Posterior cingulate gyrus (tissue), 11 donors: ENCODE data around the gene H2AZ2.

Experiments
- DNase-seq, 10 donors: peaks; one replicate each; pipeline versions ENCODE4 v3.0.0 to v3.0.0-alpha.2; 2020 to 2021; ENCODE audit warnings: mixed read lengths in 3 of 10
- intact Hi-C: fragments of 100-400 bp; cut with DNase I; formaldehyde crosslinking; loops from one replicate; pipeline ENCODE4 v1.15.1; 2023

The H2AZ2 gene

GRCh38 chr7:44847920-44848634 lies at the start of gene H2AZ2:
Gene H2AZ2, minus strand, starts transcription at chr7:44848087. Its CDS starts 116 bp downstream, at chr7:44847971.
- intact Hi-C loops = loop anchor here (2.0 to 5.0 kb wide), 4 partner anchors 51 to 261 kb away; partner anchors contain the start of genes OGDH, PPIA and ZMIZ2
- peak; percentile 99 to 100 (median 100) for DNase-seq

GRCh38 chr7:44897309-44897708 lies 49.4 kb upstream of the H2AZ2 start:
- intact Hi-C loops = no loop called here
- DNase-seq = no peak

- intact Hi-C loops = no loop called here
- peak in 5 of 10 donors; percentile 20 to 93 (median 42) for DNase-seq
These were observed 47.1 kb upstream of the H2AZ2 start for GRCh38 chr7:44894888-44895580.

- intact Hi-C loops = no loop called here
- peak in 1 of 10 donors; percentile 56 for DNase-seq
These were observed 45.9 kb upstream of the H2AZ2 start for GRCh38 chr7:44893710-44894234.

- intact Hi-C loops = no loop called here
- DNase-seq = peak in 1 of 10 donors; percentile 63
These were observed 43.9 kb upstream of the H2AZ2 start for GRCh38 chr7:44891791-44892190.

GRCh38 chr7:44891372-44891771 lies 43.5 kb upstream of the H2AZ2 start:
- no peak for DNase-seq
- intact Hi-C loops = no loop called here

GRCh38 chr7:44889086-44889781 lies 41.3 kb upstream of the H2AZ2 start:
- DNase-seq = no peak

GRCh38 chr7:44887293-44887692 lies 39.4 kb upstream of the H2AZ2 start:
- intact Hi-C loops = loop anchor here (5.0 to 10.0 kb wide), 4 partner anchors 35 to 225 kb away; partner anchors contain the start of gene TBRG4
- DNase-seq = no peak

More at GRCh38 chr7:44889086-44889781, 41.3 kb upstream of the H2AZ2 start:
- intact Hi-C loops = loop anchor here (5.0 to 10.0 kb wide), 4 partner anchors 33 to 223 kb away; partner anchors contain the start of gene TBRG4

- peak; percentile 90 to 99 (median 93) for DNase-seq
- intact Hi-C loops = loop anchor here (5.0 to 10.0 kb wide), 4 partner anchors 37 to 227 kb away; partner anchors contain the start of gene TBRG4
These were observed 37.8 kb upstream of the H2AZ2 start, which contains the start of gene PURB for GRCh38 chr7:44885394-44886317. Gene PURB, minus strand, starts transcription at chr7:44885530. Its CDS starts 182 bp downstream, at chr7:44885348.

- DNase-seq = peak in 9 of 10 donors; percentile 12 to 92 (median 43)
- intact Hi-C loops = loop anchor here (5.0 to 10.0 kb wide), 4 partner anchors 37 to 227 kb away; partner anchors contain the start of gene TBRG4
These were observed 36.9 kb upstream of the H2AZ2 start for GRCh38 chr7:44884621-44885393.

GRCh38 chr7:44883961-44884620 lies 36.2 kb upstream of the H2AZ2 start:
- no peak for DNase-seq
- intact Hi-C loops = loop anchor here (10.0 kb wide), 1 partner anchor 191 kb away; no protein-coding TSS in a partner anchor

- intact Hi-C loops = loop anchor here (10.0 kb wide), 1 partner anchor 192 kb away; no protein-coding TSS in a partner anchor
- DNase-seq = no peak
These were observed 35.0 kb upstream of the H2AZ2 start for GRCh38 chr7:44882899-44883298.

GRCh38 chr7:44881610-44882009 lies 33.7 kb upstream of the H2AZ2 start:
- DNase-seq = no peak
- intact Hi-C loops = loop anchor here (10.0 kb wide), 1 partner anchor 193 kb away; no protein-coding TSS in a partner anchor

- intact Hi-C loops = loop anchor here (10.0 kb wide), 1 partner anchor 194 kb away; no protein-coding TSS in a partner anchor
- no peak for DNase-seq
These were observed 33.2 kb upstream of the H2AZ2 start for GRCh38 chr7:44881066-44881600.

GRCh38 chr7:44880317-44881018 lies 32.6 kb upstream of the H2AZ2 start:
- intact Hi-C loops = loop anchor here (10.0 kb wide), 1 partner anchor 194 kb away; no protein-coding TSS in a partner anchor
- no peak for DNase-seq

GRCh38 chr7:44876393-44876792 lies 28.5 kb upstream of the H2AZ2 start:
- intact Hi-C loops = no loop called here
- no peak for DNase-seq

- DNase-seq = no peak
- intact Hi-C loops = no loop called here
These were observed 27.4 kb upstream of the H2AZ2 start for GRCh38 chr7:44875241-44875640.
